Suppressor macrophage (primary cell): Measurements from ENCODE around the gene RANBP1.

Experiments used
- DNase-seq, 4 experiments: peaks; one replicate each; pipeline ENCODE4 v3.0.0-alpha.2; 2020 to 2022

Gene RANBP1

DNA sequence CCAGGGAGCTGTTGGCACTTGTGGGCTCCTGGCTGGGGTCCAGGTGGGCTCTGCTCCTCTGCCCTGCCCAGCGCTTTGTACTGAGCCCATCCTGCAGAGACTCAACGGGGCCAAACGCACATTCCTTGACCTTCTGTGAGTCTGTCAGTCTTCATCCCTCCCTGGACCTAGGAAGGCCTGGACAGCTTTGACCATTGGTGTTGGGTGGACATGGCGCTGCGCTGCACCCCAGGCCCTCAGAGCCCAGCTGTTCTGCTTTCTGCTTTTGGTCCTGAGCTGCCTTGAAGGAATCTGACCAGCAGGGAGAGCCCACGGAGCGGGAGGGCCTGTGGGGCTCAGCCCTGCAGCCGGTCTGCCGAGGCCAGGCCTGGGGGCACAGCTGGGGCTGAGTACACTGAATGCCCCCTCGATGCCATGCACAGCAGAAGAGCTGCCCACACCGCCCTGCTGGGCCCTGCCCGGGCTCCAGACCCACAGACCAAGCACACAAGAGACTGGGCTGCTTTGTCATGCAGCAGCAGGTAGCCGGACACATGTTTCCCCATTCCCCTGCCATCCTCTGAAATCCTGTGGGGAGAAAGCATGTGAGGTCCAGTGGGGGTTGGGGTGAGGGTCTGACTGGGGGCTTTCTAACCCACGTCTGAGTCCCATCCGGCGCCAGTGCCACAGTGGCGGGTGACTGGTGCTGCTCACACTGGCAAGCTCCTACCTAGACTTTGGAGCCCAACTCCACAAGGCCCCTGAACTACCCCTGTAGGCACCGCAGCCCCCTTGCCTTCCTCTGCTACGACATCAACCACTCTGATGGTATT, 59.1 kb downstream of the RANBP1 start:
- DNase-seq, result peak in 2 of 4 experiments; percentile 32 to 40

DNA sequence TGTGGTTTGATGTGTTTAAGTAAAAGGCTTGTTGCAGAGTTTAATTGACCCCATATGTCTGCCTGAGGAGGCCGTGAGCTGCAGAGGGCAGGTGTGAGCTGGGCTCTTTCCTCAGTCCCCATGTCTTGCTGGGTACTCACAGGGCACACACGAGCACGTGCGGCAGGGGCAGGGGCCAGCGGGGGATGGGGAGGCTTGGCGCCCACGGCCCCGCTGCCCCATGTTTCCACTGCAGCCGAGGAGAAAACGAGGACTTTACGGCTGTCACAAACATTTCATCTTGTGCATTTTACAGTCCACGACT, 59.6 kb downstream of the RANBP1 start:
- no peak for DNase-seq

DNA sequence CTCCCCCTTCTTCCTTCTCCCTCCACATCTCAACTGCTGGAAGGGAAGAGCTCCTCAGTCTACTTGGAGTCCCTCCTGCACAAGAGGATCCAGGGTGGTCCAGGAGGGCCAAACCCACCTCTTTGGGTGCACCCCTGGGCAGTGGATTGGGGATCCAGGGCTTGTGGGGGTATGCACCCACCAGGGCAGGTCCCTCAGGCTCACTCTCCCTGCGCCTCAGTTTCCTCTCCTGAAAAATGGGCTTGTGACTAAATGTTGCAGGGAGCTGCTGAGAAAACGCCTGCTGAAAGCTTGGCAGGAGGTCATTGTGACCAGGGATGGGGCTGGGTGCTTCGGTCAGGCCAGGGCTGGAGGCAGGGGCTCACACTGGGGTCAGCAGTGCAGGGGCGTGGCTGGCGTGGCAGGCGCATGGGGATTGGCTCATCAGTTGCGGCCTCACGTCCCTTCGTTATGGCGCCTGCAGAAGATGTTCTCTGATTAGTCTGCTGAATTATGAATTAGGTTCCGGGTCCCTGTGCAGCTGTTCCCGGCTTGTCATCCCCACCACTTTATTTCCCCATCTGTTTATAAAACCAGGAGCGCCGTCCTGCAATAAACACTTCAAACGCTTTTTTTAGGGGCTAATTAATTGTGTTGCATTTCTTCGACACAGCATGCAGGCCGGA, 60.6 kb downstream of the RANBP1 start:
- DNase-seq, result no peak
